ENCODE measurements around the gene CHRNG.

CHRNG gene

DNA sequence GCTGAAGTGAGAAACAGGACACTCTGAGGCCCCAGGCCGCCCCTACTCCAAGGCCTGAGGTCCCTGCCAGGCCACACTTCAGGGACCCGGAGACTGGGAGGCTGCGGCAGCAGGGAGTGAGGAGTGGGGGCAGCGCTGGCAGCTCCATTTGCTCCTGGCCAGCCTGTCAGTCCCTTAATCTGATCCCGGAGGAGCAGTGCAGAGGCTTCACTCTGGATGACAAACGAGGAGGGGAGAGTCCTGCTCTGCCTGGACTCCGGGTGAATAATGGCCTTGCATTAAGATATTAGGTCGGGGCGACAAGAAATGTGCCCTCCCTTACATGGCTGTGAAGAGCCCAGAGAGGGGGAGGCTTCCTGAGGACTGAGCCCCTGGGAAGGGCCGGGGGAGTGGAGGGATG lies 33.6 kb upstream of the CHRNG start:
- no peak overlapping the region for H3K27ac ChIP-seq
- no peak overlapping the region for H3K4me3 ChIP-seq
- TF ChIP-seq, protein P1, sequence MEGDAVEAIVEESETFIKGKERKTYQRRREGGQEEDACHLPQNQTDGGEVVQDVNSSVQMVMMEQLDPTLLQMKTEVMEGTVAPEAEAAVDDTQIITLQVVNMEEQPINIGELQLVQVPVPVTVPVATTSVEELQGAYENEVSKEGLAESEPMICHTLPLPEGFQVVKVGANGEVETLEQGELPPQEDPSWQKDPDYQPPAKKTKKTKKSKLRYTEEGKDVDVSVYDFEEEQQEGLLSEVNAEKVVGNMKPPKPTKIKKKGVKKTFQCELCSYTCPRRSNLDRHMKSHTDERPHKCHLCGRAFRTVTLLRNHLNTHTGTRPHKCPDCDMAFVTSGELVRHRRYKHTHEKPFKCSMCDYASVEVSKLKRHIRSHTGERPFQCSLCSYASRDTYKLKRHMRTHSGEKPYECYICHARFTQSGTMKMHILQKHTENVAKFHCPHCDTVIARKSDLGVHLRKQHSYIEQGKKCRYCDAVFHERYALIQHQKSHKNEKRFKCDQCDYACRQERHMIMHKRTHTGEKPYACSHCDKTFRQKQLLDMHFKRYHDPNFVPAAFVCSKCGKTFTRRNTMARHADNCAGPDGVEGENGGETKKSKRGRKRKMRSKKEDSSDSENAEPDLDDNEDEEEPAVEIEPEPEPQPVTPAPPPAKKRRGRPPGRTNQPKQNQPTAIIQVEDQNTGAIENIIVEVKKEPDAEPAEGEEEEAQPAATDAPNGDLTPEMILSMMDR (IDR thresholded peaks at IDR 0.05): no peak
- DNase-seq (ENCODE audit: low spot score): no peak

DNA sequence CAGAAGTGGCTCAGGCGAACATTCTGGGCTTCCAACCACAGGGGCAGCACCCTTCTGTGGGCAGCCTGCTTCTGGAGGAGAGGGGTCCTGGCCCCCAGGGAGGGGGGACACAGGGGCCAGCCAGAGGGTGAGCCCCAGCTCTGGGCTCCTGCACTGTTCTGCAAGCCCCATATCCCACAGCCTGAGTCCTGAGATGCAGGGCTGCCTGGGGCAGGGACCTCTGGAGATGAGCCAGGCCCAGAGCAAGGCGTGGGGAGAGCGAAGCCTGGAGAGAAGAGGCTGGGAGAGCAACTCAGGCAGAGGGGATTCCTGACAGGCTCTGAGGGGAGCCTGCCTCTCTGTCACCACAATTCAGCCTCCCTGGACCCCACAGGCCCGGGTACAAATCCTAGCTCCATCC lies 32.8 kb upstream of the CHRNG start:
- H3K4me3 ChIP-seq: no peak overlapping the region
- H3K27ac ChIP-seq: no peak overlapping the region
- TF ChIP-seq, protein P1 (IDR thresholded peaks at IDR 0.05): no peak
- DNase-seq (ENCODE audit: low spot score): no peak

DNA sequence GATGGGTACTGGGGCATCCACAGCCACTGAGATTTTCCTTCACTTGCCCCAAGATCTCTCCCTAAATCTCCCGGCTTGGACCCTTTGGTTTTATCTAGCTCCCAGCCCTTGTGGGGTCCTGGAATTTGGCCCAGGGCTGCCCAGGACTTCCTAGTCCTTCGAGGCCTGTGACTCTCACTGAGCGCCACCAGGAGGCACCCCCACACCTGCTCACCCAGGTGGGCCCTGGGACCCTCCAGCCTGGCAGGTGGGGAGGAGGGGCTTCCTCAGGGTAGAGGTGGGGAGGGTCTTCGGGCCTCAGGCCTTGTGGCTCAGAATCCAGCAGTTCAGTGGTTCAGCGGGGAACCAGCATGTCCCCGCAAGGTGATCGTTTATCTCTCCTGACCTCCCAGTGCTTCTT lies 31.2 kb upstream of the CHRNG start:
- TF ChIP-seq, protein P1 (IDR thresholded peaks at IDR 0.05): no peak
- no peak overlapping the region for H3K4me3 ChIP-seq
- H3K27ac ChIP-seq: no peak overlapping the region
- no peak for DNase-seq (ENCODE audit: low spot score)

DNA sequence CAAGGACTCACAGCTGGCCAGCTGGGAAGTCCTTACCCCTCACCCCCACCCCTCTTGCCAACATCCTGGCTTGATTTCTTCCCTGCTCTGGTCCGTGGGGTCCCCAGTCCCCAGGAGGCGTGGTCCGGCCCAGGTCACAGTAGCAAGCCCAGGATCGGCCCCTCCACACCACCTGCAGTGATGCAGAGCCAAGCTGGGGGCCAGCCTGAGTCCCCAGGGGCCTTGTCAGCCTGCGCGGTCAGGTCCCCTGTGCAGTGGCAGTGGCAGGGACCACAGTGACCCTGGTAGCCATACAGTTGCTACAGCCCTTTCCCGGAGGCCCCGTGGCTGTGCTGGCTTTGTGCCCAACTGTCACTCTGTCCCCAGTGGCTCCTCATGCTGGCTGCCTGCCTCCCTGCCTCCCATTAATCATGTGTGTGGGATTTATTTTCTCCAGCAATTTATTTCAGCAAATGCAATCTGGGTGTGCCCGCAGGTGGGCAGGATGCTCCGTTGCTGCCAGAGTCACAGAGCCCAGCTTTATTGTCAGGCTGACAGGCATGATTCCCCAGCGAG lies 28.1 kb upstream of the CHRNG start:
- H3K27ac ChIP-seq: no peak overlapping the region
- no peak overlapping the region for H3K4me3 ChIP-seq
- TF ChIP-seq, protein P1 (IDR thresholded peaks at IDR 0.05): no peak
- no peak for DNase-seq (ENCODE audit: low spot score)

DNA sequence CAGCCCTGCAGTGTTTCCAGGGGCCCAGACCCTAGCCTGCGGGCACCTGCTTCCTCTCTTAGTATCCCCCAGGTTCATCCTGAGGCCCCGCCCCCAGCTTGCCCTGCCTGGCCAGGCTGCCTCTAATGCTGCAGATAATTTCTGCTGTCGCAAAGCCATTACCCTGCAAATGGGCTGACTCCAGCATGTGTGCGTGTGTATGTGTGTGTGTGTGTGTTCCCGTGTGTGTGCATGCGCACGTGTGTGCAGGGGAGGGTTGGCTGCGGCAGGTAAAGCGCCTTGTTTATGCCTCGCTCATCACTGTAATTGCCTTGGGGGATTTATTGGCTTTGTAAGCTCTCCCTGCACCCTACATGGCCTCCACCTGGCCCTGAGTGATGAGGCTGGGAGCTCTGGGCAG lies 26.9 kb upstream of the CHRNG start:
- DNase-seq (ENCODE audit: low spot score): no peak
- no peak overlapping the region for H3K4me3 ChIP-seq
- TF ChIP-seq, protein P1 (IDR thresholded peaks at IDR 0.05): no peak
- no peak overlapping the region for H3K27ac ChIP-seq

DNA sequence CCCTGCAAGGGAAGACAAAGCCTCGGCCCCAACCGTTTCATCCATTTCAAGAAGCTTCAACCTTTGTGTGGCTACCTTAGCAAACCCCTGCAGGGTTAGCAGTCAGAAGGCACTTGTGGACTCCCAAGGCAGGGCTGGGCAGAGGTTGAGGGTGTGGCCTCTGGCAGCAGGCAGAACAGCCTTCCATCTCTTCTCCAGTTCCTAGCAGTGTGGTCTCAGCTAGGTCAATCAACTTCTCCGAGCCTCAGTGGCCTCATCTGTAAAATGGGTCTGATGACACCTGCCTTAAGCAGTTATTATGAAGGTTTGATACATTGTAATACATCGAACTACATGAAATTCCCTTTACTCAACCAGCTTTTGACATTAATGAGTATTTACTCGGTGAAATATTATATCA lies 26.1 kb upstream of the CHRNG start:
- DNase-seq (ENCODE audit: low spot score): no peak
- TF ChIP-seq, protein P1 (IDR thresholded peaks at IDR 0.05): no peak
- Histone ChIP-seq H3K27ac (no peak overlapping the region), H3K4me3 (no peak overlapping the region)

DNA sequence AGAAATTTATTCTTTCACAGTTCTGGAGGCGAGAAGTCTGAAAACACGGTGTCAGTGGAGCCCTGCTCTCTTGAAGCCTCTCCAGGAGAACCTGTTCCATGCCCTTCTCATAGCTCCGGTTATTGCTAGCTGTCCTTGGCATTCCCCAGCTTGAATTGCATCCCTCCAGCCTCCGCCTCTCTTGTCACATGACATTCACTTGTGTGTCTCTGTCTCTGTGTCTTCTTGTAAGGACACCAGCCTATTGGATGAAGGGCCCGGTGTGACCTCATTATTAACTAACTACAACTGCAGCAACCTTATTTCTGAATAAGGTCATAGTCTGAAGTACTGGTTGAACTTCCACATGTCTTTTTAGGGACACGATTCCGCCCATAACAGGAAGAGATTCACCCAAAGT lies 23.9 kb upstream of the CHRNG start:
- TF ChIP-seq, protein P1 (IDR thresholded peaks at IDR 0.05): no peak
- Histone ChIP-seq H3K27ac (no peak overlapping the region), H3K4me3 (no peak overlapping the region)
- no peak for DNase-seq (ENCODE audit: low spot score)
